ENCODE results near the gene MEF2C.
"Not testable (repeated sequence)": the region's sequence is repeated elsewhere in the genome, so short reads cannot be mapped to it uniquely, and the experiment has no call there.

The MEF2C gene

DNA sequence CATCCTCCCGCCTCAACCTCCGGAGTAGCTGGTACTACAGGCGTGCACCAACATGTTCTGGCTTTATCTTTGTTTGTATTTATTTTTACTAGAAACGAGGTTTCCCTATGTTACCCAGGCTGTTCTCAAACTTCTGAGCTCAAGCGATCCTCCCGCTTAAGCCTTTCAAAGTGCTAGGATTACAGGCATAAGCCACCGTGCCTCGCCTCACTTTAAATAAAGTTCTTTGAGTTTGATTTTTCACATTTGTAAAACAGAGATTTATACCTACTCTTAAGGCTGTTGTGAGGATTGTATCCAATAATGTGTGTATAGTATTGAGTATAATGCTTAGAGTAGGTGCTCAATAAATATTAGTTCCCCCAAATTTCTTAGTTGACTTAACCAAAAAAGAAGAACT, 75.7 kb downstream of the MEF2C start:
- TF ChIP-seq, protein P1, sequence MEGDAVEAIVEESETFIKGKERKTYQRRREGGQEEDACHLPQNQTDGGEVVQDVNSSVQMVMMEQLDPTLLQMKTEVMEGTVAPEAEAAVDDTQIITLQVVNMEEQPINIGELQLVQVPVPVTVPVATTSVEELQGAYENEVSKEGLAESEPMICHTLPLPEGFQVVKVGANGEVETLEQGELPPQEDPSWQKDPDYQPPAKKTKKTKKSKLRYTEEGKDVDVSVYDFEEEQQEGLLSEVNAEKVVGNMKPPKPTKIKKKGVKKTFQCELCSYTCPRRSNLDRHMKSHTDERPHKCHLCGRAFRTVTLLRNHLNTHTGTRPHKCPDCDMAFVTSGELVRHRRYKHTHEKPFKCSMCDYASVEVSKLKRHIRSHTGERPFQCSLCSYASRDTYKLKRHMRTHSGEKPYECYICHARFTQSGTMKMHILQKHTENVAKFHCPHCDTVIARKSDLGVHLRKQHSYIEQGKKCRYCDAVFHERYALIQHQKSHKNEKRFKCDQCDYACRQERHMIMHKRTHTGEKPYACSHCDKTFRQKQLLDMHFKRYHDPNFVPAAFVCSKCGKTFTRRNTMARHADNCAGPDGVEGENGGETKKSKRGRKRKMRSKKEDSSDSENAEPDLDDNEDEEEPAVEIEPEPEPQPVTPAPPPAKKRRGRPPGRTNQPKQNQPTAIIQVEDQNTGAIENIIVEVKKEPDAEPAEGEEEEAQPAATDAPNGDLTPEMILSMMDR (IDR thresholded peaks at IDR 0.05; ENCODE audit: unreplicated experiment in 3 of 3), result no peak
- no peaks in the 10 kb centered on the region for H3K4me1 Mint-ChIP-seq
- no peak overlapping the region for H3K27ac Mint-ChIP-seq
- no peaks in the 10 kb centered on the region for H3K27me3 Mint-ChIP-seq (ENCODE audit: low read depth)
- H3K4me3 Mint-ChIP-seq, result no peak overlapping the region
- H3K9me3 Mint-ChIP-seq, result no peaks in the 10 kb centered on the region
- peaks cover 13% of the 10 kb centered on the region for H3K36me3 Mint-ChIP-seq (ENCODE audit: low read depth)

DNA sequence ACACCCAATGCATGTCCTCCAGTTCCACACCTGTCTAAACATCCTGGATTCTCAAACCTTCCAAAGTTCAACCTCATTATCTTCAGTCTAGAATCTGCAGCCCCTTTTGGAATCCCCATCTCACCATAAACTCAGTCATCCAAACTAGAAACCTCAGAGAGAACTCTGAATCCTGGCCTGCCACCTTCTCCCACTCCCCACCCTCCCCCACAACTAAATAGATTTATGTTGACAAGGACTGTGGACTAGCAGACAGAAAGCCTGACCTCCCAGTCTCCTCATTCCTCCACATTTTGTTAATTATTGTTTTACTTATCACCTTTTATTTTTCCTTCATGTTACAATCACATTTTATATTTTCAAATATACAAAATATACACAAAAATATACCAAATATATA, 76.6 kb downstream of the MEF2C start:
- Mint-ChIP-seq H3K4me1 (no peaks in the 10 kb centered on the region), H3K27me3 (ENCODE audit: low read depth) (no peaks in the 10 kb centered on the region), H3K27ac (peak overlapping the region in 1 of 3 experiments; percentile 70), H3K36me3 (ENCODE audit: low read depth) (peaks cover 19% of the 10 kb centered on the region), H3K9me3 (no peaks in the 10 kb centered on the region), H3K4me3 (no peak overlapping the region)
- TF ChIP-seq, protein P1 (IDR thresholded peaks at IDR 0.05; ENCODE audit: unreplicated experiment in 3 of 3), result no peak

DNA sequence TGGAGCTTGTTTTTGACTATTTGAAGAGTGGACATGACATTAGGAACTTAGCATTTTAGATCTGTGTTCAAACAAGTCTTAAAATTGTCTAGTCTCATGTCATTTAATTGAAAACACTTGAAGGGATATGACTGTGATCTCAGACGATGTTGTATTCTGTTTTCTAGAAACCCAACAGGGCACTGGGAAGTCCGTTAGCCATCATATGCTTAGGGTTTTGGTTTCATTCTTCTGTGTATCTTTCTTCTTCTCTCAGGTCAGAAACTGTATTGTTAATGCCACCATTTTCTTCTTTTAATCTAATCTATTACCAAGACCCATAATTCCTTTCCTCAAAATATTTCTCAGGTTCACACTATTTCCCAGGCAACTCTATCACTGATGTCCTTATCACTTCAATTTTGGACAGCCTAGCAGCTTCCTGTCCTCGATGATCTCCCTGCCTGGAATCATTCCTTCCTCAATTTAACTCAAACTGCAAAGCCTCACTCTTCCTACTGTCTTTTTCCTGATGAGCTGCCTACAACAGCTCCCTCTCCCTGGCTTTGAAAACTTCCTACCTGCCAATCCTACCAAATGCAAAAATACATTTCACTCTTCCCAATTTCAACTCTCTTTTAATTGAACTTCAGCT, 77.7 kb downstream of the MEF2C start:
- Mint-ChIP-seq H3K4me3 (no peak overlapping the region), H3K4me1 (no peaks in the 10 kb centered on the region), H3K9me3 (no peaks in the 10 kb centered on the region), H3K36me3 (ENCODE audit: low read depth) (peaks cover 20% of the 10 kb centered on the region), H3K27ac (no peak overlapping the region), H3K27me3 (ENCODE audit: low read depth) (no peaks in the 10 kb centered on the region)
- TF ChIP-seq, protein P1 (IDR thresholded peaks at IDR 0.05; ENCODE audit: unreplicated experiment in 3 of 3), result no peak

DNA sequence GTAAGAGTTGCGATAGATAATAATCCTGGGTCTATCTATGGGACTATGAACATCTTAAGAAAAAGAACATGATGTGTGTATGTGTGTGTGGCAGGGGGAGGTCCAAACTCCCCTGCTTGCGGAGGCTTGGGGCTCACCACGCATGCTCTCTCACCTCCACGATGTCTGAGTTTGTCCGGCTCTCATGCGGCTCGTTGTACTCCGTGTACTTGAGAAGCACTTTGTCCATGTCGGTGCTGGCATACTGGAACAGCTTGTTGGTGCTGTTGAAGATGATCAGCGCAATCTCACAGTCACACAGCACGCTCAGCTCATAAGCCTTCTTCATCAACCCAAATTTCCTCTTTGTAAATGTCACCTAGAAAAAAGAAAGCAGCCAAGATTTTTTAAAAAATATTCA, 78.5 kb downstream of the MEF2C start:
- peaks cover 28% of the 10 kb centered on the region for H3K36me3 Mint-ChIP-seq (ENCODE audit: low read depth)
- H3K27me3 Mint-ChIP-seq (ENCODE audit: low read depth), result no peaks in the 10 kb centered on the region
- no peak overlapping the region for H3K27ac Mint-ChIP-seq
- peaks cover 3% of the 10 kb centered on the region for H3K9me3 Mint-ChIP-seq
- no peaks in the 10 kb centered on the region for H3K4me1 Mint-ChIP-seq
- TF ChIP-seq, protein P1 (IDR thresholded peaks at IDR 0.05; ENCODE audit: unreplicated experiment in 3 of 3), result no peak
- no peak overlapping the region for H3K4me3 Mint-ChIP-seq

DNA sequence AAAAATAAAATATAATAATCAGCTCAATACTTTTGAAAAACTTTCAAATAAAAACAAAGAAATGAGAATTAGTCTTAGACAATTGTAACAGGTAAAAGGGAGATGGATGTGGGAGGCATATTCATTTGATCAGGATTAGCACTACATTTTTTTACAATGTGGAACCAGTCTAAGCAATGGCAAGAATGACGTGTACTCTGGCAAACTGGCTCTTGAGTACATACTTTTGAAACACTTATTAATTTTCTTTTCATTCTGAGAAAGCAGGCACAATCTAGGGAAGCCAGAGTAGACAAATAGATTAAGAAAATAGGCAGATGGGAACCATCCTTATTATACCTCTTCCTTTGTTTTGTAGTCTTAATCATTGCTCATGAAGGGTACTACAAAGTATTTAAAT, 79.7 kb downstream of the MEF2C start:
- TF ChIP-seq, protein P1 (IDR thresholded peaks at IDR 0.05; ENCODE audit: unreplicated experiment in 3 of 3), result no peak
- H3K27ac Mint-ChIP-seq, result no peak overlapping the region
- no peaks in the 10 kb centered on the region for H3K27me3 Mint-ChIP-seq (ENCODE audit: low read depth)
- no peak overlapping the region for H3K4me3 Mint-ChIP-seq
- H3K36me3 Mint-ChIP-seq (ENCODE audit: low read depth), result peaks cover 34% of the 10 kb centered on the region
- H3K9me3 Mint-ChIP-seq, result peaks cover 3% of the 10 kb centered on the region
- H3K4me1 Mint-ChIP-seq, result no peaks in the 10 kb centered on the region

DNA sequence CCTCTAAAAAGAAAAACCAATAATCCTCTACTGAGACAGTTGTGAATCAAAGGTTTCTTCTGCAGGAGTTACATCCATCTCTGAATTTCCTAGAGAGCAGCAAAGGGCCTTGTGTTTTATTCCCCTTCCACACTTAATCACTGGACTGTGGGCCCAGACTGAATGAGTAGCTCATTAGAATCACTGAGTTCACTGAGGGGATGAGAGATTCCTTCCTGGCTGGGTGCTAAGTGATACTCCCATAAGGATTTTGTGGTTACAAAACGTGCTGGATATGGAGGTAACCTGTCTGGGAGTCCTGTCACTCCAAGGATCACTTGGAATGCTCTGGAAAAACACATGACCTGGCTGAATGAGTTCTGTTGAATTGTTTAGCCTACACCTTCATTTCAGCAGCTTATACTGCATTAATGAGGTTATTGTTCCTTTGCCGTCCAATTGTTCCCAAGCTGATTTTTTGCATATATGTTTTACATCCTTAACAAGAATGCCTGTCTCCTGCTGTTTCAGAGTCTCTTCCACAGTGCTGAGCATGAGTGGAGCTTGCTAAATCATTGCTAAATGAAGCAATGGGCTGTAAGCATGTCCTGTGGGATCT, 82.9 kb downstream of the MEF2C start:
- H3K9me3 Mint-ChIP-seq, result peaks cover 12% of the 10 kb centered on the region
- no peak overlapping the region for H3K4me3 Mint-ChIP-seq
- peaks cover 47% of the 10 kb centered on the region for H3K36me3 Mint-ChIP-seq (ENCODE audit: low read depth)
- peak overlapping the region in 1 of 3 experiments; percentile 40 for H3K27ac Mint-ChIP-seq
- H3K27me3 Mint-ChIP-seq (ENCODE audit: low read depth), result no peaks in the 10 kb centered on the region
- TF ChIP-seq, protein P1 (IDR thresholded peaks at IDR 0.05; ENCODE audit: unreplicated experiment in 3 of 3), result no peak
- H3K4me1 Mint-ChIP-seq, result no peaks in the 10 kb centered on the region

DNA sequence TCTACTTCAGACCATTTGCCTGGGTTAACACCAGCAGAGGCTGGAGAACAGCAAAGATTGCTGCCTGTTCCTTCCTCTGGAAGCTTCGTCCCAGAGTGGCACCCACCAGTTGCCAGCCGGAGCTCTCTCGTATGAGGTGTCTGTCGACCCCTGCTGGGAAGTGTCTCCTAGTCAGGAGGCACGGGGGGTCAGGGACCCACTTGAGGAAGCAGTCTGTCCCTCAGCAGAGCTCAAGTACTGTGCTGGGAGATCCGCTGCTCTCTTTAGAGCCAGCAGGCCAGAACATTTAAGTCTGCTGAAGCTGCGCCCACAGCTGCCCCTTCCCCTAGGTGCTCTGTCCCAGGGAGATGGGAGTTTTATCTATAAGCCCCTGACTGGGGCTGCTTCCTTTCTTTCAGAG, 84.1 kb downstream of the MEF2C start:
- H3K4me1 Mint-ChIP-seq; H3K27ac Mint-ChIP-seq; H3K4me3 Mint-ChIP-seq; H3K27me3 Mint-ChIP-seq (ENCODE audit: low read depth): not testable (repeated sequence)
- peaks cover 40% of the 10 kb centered on the region for H3K36me3 Mint-ChIP-seq (ENCODE audit: low read depth)
- peaks cover 12% of the 10 kb centered on the region for H3K9me3 Mint-ChIP-seq

DNA sequence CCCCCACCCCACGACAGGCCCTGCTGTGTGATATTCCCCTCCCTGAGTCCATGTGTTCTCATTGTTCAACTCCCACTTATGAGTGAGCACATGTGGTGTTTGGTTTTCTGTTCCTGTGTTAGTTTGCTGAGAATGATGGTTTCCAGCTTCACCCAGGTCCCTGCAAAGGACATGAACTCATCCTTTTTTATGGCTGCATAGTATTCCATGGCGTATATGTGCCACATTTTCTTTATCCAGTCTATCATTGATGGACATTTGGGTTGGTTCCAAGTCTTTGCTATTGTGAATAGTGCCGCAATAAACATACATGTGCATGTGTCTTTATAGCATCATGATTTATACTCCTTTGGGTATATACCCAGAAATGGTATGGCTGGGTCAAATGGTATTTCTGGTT, 89.2 kb downstream of the MEF2C start:
- not testable (repeated sequence) for H3K4me3 Mint-ChIP-seq; H3K27ac Mint-ChIP-seq; H3K27me3 Mint-ChIP-seq (ENCODE audit: low read depth); H3K4me1 Mint-ChIP-seq
- H3K36me3 Mint-ChIP-seq (ENCODE audit: low read depth), result peaks cover 18% of the 10 kb centered on the region
- peaks cover 13% of the 10 kb centered on the region for H3K9me3 Mint-ChIP-seq

Measured in nephron (organoid).